ENCODE measurements around the gene ST7.

- no peak for TF ChIP-seq EZH2 (IDR thresholded peaks at IDR 0.05; ENCODE audit: borderline replicate concordance, insufficient read depth, low read depth, low read length, poor library complexity, severe bottlenecking)
- TF ChIP-seq, protein P1, sequence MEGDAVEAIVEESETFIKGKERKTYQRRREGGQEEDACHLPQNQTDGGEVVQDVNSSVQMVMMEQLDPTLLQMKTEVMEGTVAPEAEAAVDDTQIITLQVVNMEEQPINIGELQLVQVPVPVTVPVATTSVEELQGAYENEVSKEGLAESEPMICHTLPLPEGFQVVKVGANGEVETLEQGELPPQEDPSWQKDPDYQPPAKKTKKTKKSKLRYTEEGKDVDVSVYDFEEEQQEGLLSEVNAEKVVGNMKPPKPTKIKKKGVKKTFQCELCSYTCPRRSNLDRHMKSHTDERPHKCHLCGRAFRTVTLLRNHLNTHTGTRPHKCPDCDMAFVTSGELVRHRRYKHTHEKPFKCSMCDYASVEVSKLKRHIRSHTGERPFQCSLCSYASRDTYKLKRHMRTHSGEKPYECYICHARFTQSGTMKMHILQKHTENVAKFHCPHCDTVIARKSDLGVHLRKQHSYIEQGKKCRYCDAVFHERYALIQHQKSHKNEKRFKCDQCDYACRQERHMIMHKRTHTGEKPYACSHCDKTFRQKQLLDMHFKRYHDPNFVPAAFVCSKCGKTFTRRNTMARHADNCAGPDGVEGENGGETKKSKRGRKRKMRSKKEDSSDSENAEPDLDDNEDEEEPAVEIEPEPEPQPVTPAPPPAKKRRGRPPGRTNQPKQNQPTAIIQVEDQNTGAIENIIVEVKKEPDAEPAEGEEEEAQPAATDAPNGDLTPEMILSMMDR (IDR thresholded peaks at IDR 0.05): no peak
These were observed 41.5 kb upstream of the ST7 start for GRCh38 chr7:116911801-116912200.
